GM18519 (cell line): ENCODE results near the gene DHRS3.

Experiments
- ATAC-seq: cut with Tn5 transposase; IDR thresholded peaks from one replicate; pipeline ENCODE4 v1.9.1; 2021; ENCODE audit warnings: mild to moderate bottlenecking, moderate library complexity; ENCODE audit not compliant: unreplicated experiment, low FRiP score

Gene DHRS3

GRCh38 chr1:12640237-12640957, 22.4 kb upstream of the DHRS3 start:
- ATAC-seq, result no peak

DNA sequence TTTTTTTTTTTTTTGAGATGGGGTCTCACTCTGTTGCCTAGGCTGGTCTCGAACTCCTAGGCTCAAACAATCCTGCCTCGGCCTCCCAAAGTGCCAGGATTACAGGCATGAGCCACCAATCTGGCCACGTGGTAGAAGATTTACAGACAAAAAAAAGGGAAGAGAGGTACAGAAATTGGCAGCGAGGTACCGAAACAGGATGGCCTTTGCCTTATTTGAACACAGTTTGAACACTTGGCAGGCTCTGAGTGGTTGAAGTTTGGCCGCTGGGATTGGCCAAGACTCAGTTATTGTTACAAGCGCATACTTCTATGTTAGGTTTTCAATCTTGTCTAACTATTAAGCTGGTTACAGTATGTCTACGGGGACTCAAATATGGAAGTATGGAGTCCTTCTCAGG, 19.7 kb upstream of the DHRS3 start:
- no peak for ATAC-seq

- no peak for ATAC-seq
Observed at GRCh38 chr1:12636098-12636950, 18.3 kb upstream of the DHRS3 start.

DNA sequence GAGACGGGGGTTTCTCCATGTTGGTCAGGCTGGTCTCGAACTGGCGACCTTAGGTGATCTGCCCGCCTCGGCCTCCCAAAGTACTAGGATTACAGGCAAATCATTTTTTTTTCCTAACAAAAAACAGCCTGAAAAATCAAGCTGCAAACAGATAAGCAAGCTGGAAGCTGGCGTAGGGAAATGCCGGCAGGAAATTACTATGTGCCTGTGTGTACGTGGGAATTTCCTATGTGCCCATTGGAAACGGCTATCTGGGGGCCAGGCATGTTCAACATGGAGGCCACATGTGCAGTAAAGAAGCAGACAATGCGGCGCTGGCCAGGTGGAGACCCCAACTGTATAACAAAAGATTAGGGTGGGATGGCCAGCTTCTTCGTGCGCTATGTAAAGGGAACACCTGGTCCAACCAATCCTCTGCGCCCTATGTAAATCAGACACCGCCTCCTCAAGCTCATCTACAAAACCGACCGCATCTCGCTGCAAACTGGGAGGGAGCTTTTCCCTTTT, 16.7 kb upstream of the DHRS3 start:
- ATAC-seq, result no peak

DNA sequence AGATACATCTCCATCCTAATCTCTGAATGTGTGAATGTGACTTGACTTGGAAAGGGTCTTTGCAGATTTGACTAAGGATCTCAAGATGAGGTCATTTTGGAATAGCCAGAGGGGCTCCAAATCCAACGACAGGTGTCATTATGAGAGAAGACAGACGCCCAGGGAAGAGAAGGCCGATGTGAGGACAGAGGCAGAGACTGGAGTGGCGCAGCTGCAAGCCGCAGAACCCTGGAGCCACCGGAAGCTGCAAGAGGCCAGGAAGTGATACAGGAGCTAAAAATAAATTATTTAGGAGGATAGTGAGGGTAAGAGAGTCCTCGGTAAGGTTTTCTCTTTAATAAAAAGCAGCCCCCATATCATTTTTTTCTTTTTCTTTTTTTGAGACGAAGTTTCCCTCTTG, 16.1 kb upstream of the DHRS3 start:
- no peak for ATAC-seq

- ATAC-seq, result no peak
Observed at GRCh38 chr1:12631571-12631970, 13.6 kb upstream of the DHRS3 start.

DNA sequence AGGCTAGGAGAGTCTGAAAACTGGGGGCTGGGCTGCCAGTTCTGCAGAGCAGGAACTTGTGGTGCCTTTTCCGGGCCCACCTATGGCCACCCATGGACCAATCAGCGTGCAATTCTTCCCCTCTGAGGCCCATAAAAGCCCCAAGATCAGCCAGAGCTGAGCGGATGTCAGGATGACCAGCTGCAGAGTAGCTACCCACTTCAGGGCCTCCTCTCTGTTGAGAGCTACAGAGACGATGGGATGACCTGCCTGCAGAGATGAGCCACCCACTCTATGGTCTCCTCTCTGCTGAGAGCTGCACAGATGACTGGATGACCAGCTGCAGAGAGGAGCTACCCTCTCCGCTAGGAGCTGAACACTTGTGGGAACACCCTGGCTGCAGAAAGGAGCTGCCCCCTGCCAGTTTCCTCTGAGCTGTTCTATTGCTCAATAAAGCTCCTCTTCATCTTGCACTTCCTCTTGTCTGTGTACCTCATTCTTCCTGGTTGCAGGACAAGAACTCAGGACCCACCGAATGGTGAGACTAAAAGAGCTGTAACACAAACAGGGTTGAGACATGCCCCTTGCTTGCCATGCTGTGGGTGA, 13.0 kb upstream of the DHRS3 start:
- no peak for ATAC-seq

- no peak for ATAC-seq
Observed at GRCh38 chr1:12629985-12630760, 12.2 kb upstream of the DHRS3 start.

GRCh38 chr1:12629511-12629956, 11.5 kb upstream of the DHRS3 start:
- ATAC-seq, result no peak

DNA sequence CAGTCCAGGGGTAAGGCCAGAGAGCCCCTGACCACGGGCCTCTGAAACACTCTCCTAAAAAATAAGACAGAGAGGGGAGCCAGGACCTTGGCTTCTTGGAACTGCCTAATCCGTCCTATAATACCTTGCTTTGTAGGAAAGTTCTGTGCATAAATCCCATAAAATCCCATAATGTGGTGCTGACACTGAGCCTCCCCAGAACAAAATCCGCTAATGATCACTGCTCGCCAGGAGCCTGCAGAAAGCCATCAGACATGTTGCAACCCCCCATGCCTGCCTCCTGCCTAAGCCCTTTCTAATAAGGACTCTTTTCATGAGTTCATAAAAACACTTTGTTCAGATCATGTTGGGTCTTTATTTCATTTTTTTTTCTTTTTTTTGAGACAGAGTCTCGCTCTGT, 9.3 kb upstream of the DHRS3 start:
- ATAC-seq, result no peak

GRCh38 chr1:12626888-12627287, 8.9 kb upstream of the DHRS3 start:
- no peak for ATAC-seq

GRCh38 chr1:12625276-12625675, 7.3 kb upstream of the DHRS3 start:
- no peak for ATAC-seq

DNA sequence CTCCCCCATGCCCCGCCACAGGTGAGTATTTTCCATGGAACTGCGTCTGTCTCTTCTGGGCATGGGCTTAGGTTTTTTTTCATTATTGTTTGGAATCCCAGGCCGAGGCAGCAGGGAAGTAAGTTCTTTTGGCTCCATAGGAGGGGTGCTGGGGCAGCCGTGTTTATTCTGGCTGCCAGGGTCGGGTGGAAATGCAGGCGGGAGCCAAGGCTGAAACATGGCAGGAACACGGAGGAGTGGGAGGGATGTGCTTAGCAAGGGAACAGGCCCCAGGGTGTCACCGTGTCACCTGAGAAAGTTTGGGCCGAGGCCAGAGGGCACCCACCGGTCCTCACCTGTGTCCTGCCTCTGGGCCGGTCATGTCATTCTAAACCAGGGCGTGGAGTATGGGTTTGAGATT, 4.5 kb upstream of the DHRS3 start:
- no peak for ATAC-seq

GRCh38 chr1:12621346-12622335, 3.6 kb upstream of the DHRS3 start:
- no peak for ATAC-seq

DNA sequence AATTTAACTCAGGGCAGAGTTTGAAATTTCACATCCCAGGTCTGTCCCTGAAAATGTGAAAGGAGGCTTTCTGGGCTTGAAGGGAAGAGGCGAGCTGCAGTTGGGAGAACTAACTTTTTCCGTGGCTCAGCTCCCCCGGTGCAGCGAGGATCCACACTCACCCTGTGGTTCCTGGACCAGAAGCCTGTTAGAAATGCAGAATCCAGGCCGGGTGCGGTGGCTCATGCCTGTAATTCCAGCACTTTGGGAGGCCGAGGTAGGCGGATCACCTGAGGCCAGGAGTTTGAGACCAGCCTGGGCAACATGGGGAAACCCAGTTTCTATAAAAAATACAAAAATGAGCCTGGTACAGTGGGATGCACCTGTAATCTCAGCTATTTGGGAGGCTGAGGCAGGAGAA, 2.9 kb upstream of the DHRS3 start:
- no peak for ATAC-seq

GRCh38 chr1:12620488-12620865, 2.5 kb upstream of the DHRS3 start:
- ATAC-seq, result no peak

GRCh38 chr1:12619792-12620487, 1.9 kb upstream of the DHRS3 start:
- peak; percentile 49 for ATAC-seq

DNA sequence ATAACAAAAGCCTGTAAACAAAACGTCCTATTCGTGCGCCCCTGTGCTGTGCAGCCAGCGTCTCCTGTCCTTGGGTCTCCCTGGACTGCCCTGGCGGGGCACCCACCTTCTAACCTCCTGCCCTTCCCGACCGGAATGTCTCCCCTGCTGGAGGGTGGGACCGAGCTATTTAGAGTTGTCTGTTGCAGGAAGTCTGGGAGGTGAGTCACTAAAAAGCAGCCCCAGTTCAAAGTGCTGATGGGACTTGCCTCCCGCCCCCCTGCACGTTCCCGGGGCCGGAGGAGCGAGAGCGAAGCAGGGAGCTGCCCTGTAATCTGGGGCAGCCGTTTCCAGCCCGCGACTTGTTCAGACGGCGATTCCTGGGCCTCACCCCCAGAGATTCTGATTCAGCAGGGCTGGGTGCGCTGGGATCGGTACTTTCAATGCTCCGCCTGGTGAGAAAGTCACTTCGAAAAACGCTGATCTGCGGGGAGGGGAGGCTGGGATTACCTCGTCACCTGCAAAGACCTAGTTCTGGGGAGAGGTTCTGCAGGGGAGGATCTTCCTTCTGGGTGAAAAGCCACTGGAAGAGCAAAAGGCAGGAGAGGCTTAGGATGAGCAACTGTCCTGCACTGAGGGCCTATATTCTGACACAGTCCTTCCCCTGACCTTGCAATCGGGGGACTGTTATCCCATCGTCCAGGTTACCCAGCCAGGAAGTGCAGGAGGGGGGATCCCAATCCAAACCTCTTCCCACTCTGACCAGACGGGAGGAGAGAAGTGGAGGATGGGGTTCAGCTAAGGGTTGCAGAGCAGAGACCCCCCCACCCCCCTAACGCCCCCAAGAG, 1.2 kb upstream of the DHRS3 start:
- ATAC-seq, result no peak
